Caco-2 (cell line): ENCODE data around the gene TADA2B. TPM values are rescaled to one million over a fixed set of nuclear protein-coding genes. Genes with fewer than 3 reads are reported as not detected.

Source experiments
- BruUV-seq: library from RNA; stranded (reverse); fragments of 400-500 nt; replicated peaks from 2 replicates; lab custom pipeline; 2021; lab: Mats Ljungman, UMichigan
- CTCF ChIA-PET: fragments of 300-600 bp; sonication (Branson Sonifier 250); formaldehyde crosslinking; loops from one replicate; lab custom pipeline; 2022; ENCODE audit warnings: antibody characterized with exemption; lab: Charles Lee
- POLR2A ChIA-PET: fragments of 300-600 bp; sonication (Branson Sonifier 250); formaldehyde crosslinking; loops from one replicate; lab custom pipeline; 2022; ENCODE audit warnings: antibody characterized with exemption; lab: Charles Lee
- DNase-seq, 2 experiments: peaks; one replicate each; pipeline versions ENCODE4 v3.0.0 to v3.0.0-alpha.2; 2020 to 2022
- H3K27me3 ChIP-seq: replicated peaks from 2 replicates; pipeline ENCODE4 v1.6.0; 2011; ENCODE audit warnings: low read length; ENCODE audit not compliant: control insufficient read depth, insufficient read depth
- H3K36me3 ChIP-seq: 2 replicates; pipeline ENCODE4 v1.5.1; 2011; ENCODE audit warnings: low read length; ENCODE audit not compliant: control insufficient read depth, insufficient read depth
- H3K4me1 ChIP-seq: fragments of 250-450 bp; sonication (Bioruptor Pico); 2 replicates; pipeline ENCODE4 v1.5.1; 2020; ENCODE audit warnings: mild to moderate bottlenecking
- H3K4me3 ChIP-seq: 2 replicates; pipeline ENCODE4 v1.5.1; 2011; ENCODE audit warnings: low read depth, mild to moderate bottlenecking, control low read depth, low read length
- H3K9me3 ChIP-seq: fragments of 250-450 bp; sonication (Bioruptor Pico); 2 replicates; pipeline ENCODE4 v1.5.1; 2020; ENCODE audit warnings: mild to moderate bottlenecking, moderate library complexity
- H3K27ac Mint-ChIP-seq: one replicate; pipeline ENCODE4 v1.8.0; 2022; ENCODE audit warnings: mixed read lengths; ENCODE audit not compliant: unreplicated experiment
- H3K27me3 Mint-ChIP-seq: one replicate; pipeline ENCODE4 v1.8.0; 2022; ENCODE audit warnings: mixed read lengths; ENCODE audit not compliant: insufficient read depth, unreplicated experiment
- H3K36me3 Mint-ChIP-seq: one replicate; pipeline ENCODE4 v1.8.0; 2022; ENCODE audit warnings: mild to moderate bottlenecking, mixed read lengths; ENCODE audit not compliant: insufficient read depth, unreplicated experiment
- H3K4me1 Mint-ChIP-seq: one replicate; pipeline ENCODE4 v1.8.0; 2022; ENCODE audit warnings: low read depth, mixed read lengths; ENCODE audit not compliant: unreplicated experiment
- H3K4me3 Mint-ChIP-seq: one replicate; pipeline ENCODE4 v1.8.0; 2022; ENCODE audit warnings: mild to moderate bottlenecking, moderate library complexity, mixed read lengths; ENCODE audit not compliant: unreplicated experiment
- H3K9me3 Mint-ChIP-seq: one replicate; pipeline ENCODE4 v1.8.0; 2022; ENCODE audit warnings: mixed read lengths; ENCODE audit not compliant: unreplicated experiment
- CTCF ChIP-seq, 2 experiments: fragments of 200-600 bp in 1 of 2; IDR thresholded peaks; 1 replicate in 1 of 2; 2 replicates in 1 of 2; pipeline versions ENCODE4 v1.5.1 to v1.8.0; 2011 to 2022; ENCODE audit warnings: antibody characterized with exemption in 1 of 2, control low read depth in 1 of 2, inconsistent platforms in 1 of 2, low read depth in 1 of 2, low read length in 1 of 2, mild to moderate bottlenecking in 1 of 2, moderate library complexity in 1 of 2; ENCODE audit not compliant: insufficient read depth in 1 of 2, severe bottlenecking in 1 of 2, unreplicated experiment in 1 of 2
- intact Hi-C: fragments of 100-400 bp; cut with micrococcal nuclease; formaldehyde crosslinking; loops from one replicate; pipeline ENCODE4 v1.10.0; 2022; ENCODE audit not compliant: unreplicated experiment
- total RNA-seq: library from RNA; stranded (reverse); gene quantifications from 2 replicates; pipeline ENCODE4 v1.2.3, GENCODE V29; 2022

TADA2B gene
- total RNA-seq, 1 experiment from 2014 or later, result 21.8 TPM

- ChIA-PET CTCF (interaction anchor here (0.7 kb wide), 1 partner anchor 39 kb away, joined by 3 read pairs; no protein-coding TSS in a partner anchor), POLR2A (interaction anchor here (0.5 kb wide), 1 partner anchor 246 kb away, joined by 3 read pairs; no protein-coding TSS in a partner anchor)
- peaks cover 28% of the 10 kb centered on the region for H3K4me1 Mint-ChIP-seq
- peaks cover 2% of the 10 kb centered on the region; the same call in 1 of the 2 replicates for H3K36me3 ChIP-seq
- H3K4me3 ChIP-seq, result no peak overlapping the region
- no peak overlapping the region for H3K4me3 Mint-ChIP-seq
- TF ChIP-seq CTCF (IDR thresholded peaks at IDR 0.05; ENCODE audit: insufficient read depth in 1 of 2, low read depth in 1 of 2, low read length in 1 of 2, severe bottlenecking in 1 of 2, unreplicated experiment in 1 of 2), result no peak
- H3K27me3 ChIP-seq, result no peaks in the 10 kb centered on the region
- peaks cover 19% of the 10 kb centered on the region for H3K4me1 ChIP-seq
- no peaks in the 10 kb centered on the region for H3K9me3 ChIP-seq
- intact Hi-C loops, result no loop called here
- H3K36me3 Mint-ChIP-seq, result peaks cover 85% of the 10 kb centered on the region
- H3K27ac Mint-ChIP-seq, result no peak overlapping the region
- no peaks in the 10 kb centered on the region for H3K9me3 Mint-ChIP-seq
- no peaks in the 10 kb centered on the region for H3K27me3 Mint-ChIP-seq
- BruUV-seq, result no TSS peak
- no peak for DNase-seq
These were observed 25.6 kb upstream of the TADA2B start for GRCh38 chr4:7017446-7018048.

GRCh38 chr4:7018281-7018680 is 24.9 kb upstream of the TADA2B start:
- POLR2A ChIA-PET, result interaction anchor here (0.5 kb wide), 1 partner anchor 247 kb away, joined by 3 read pairs; no protein-coding TSS in a partner anchor
- peaks cover 30% of the 10 kb centered on the region for H3K4me1 Mint-ChIP-seq
- peaks cover 23% of the 10 kb centered on the region for H3K4me1 ChIP-seq
- intact Hi-C loops, result no loop called here
- no TSS peak for BruUV-seq
- peaks cover 84% of the 10 kb centered on the region for H3K36me3 Mint-ChIP-seq
- no peak overlapping the region for H3K4me3 Mint-ChIP-seq
- no peaks in the 10 kb centered on the region for H3K27me3 ChIP-seq
- TF ChIP-seq CTCF (IDR thresholded peaks at IDR 0.05; ENCODE audit: insufficient read depth in 1 of 2, low read depth in 1 of 2, low read length in 1 of 2, severe bottlenecking in 1 of 2, unreplicated experiment in 1 of 2), result no peak
- H3K36me3 ChIP-seq, result peaks cover 2% of the 10 kb centered on the region; the same call in 1 of the 2 replicates
- H3K9me3 Mint-ChIP-seq, result no peaks in the 10 kb centered on the region
- no peaks in the 10 kb centered on the region for H3K27me3 Mint-ChIP-seq
- CTCF ChIA-PET, result interaction anchor here (0.7 kb wide), 1 partner anchor 11 kb away, joined by 3 read pairs; no protein-coding TSS in a partner anchor
- H3K9me3 ChIP-seq, result no peaks in the 10 kb centered on the region
- H3K4me3 ChIP-seq, result no peak overlapping the region
- no peak for DNase-seq
- no peak overlapping the region for H3K27ac Mint-ChIP-seq

- Mint-ChIP-seq H3K27me3 (no peaks in the 10 kb centered on the region), H3K27ac (no peak overlapping the region), H3K4me3 (no peak overlapping the region), H3K4me1 (peaks cover 30% of the 10 kb centered on the region), H3K9me3 (no peaks in the 10 kb centered on the region), H3K36me3 (peaks cover 82% of the 10 kb centered on the region)
- CTCF ChIA-PET, result no interaction called here
- Histone ChIP-seq H3K4me3 (no peak overlapping the region), H3K9me3 (no peaks in the 10 kb centered on the region), H3K27me3 (no peaks in the 10 kb centered on the region), H3K4me1 (peaks cover 23% of the 10 kb centered on the region), H3K36me3 (peaks cover 2% of the 10 kb centered on the region)
- no peak for DNase-seq
- POLR2A ChIA-PET, result no interaction called here
- no TSS peak for BruUV-seq
- no peak for TF ChIP-seq CTCF (IDR thresholded peaks at IDR 0.05; ENCODE audit: insufficient read depth in 1 of 2, low read depth in 1 of 2, low read length in 1 of 2, severe bottlenecking in 1 of 2, unreplicated experiment in 1 of 2)
- intact Hi-C loops, result no loop called here
These were observed 23.8 kb upstream of the TADA2B start for GRCh38 chr4:7019367-7019766.
